Neural cell (in vitro differentiated cells): ENCODE results near the gene AMH. TPM values are rescaled to one million over a fixed set of nuclear protein-coding genes. Genes with fewer than 3 reads are reported as not detected.

Experiments
- H2AFZ ChIP-seq: fragments of 200-600, 300-800 bp; sonication (generic), shearing (Covaris generic); 2 replicates; pipeline ENCODE4 v1.6.0; 2014; ENCODE audit warnings: low read depth, mild to moderate bottlenecking, antibody characterized with exemption, low read length, moderate library complexity
- H3F3A ChIP-seq: fragments of 200-600 bp; shearing (Covaris generic); 2 replicates; pipeline ENCODE4 v1.6.1; 2016; ENCODE audit warnings: mild to moderate bottlenecking, moderate library complexity, mixed read lengths, antibody characterized with exemption, low read length; ENCODE audit not compliant: insufficient read depth, poor library complexity, severe bottlenecking
- H3K27ac ChIP-seq: fragments of 200-600, 300-800 bp; sonication (generic), shearing (Covaris generic); 2 replicates; pipeline ENCODE4 v1.5.1; 2014; ENCODE audit warnings: mild to moderate bottlenecking, low read length, moderate library complexity
- H3K27me3 ChIP-seq: fragments of 300-800, 200-600 bp; sonication (generic), shearing (Covaris generic); 2 replicates; pipeline ENCODE4 v1.6.0; 2014; ENCODE audit warnings: mild to moderate bottlenecking, low read depth, low read length, moderate library complexity; ENCODE audit not compliant: insufficient read depth
- H3K36me3 ChIP-seq: fragments of 300-800, 200-600 bp; sonication (generic), shearing (Covaris generic); 2 replicates; pipeline ENCODE4 v1.5.1; 2014; ENCODE audit warnings: mild to moderate bottlenecking, antibody characterized with exemption, low read length, moderate library complexity; ENCODE audit not compliant: insufficient read depth
- H3K4me2 ChIP-seq: fragments of 300-800, 200-600 bp; sonication (generic), shearing (Covaris generic); 2 replicates; pipeline ENCODE4 v1.6.0; 2014; ENCODE audit warnings: mild to moderate bottlenecking, low read length
- H3K4me3 ChIP-seq: fragments of 300-800, 200-600 bp; sonication (generic), shearing (Covaris generic); 2 replicates; pipeline ENCODE4 v1.5.1; 2014; ENCODE audit warnings: mild to moderate bottlenecking, low read length, moderate library complexity
- H3K79me2 ChIP-seq: fragments of 200-600 bp; shearing (Covaris generic); replicated peaks from 2 replicates; pipeline ENCODE4 v1.6.0; 2014; ENCODE audit warnings: mild to moderate bottlenecking, low read length, moderate library complexity; ENCODE audit not compliant: insufficient read depth
- H3K9ac ChIP-seq: fragments of 300-800, 200-600 bp; sonication (generic), shearing (Covaris generic); 2 replicates; pipeline ENCODE4 v1.6.1; 2016; ENCODE audit warnings: mild to moderate bottlenecking, low read length, mixed read lengths
- H3K9me2 ChIP-seq: fragments of 200-600 bp; shearing (Covaris generic); 2 replicates; pipeline ENCODE4 v1.6.1; 2016; ENCODE audit warnings: mild to moderate bottlenecking, low read length, mixed read lengths; ENCODE audit not compliant: insufficient read depth
- H3K9me3 ChIP-seq: fragments of 200-600, 300-800 bp; sonication (generic), shearing (Covaris generic); 2 replicates; pipeline ENCODE4 v1.6.1; 2016; ENCODE audit warnings: mild to moderate bottlenecking, mixed run types, low read length, moderate library complexity, mixed read lengths
- H4K20me1 ChIP-seq: fragments of 200-600 bp; shearing (Covaris generic); 2 replicates; pipeline ENCODE4 v1.6.1; 2016; ENCODE audit warnings: mild to moderate bottlenecking, mixed run types; ENCODE audit not compliant: insufficient read depth
- EP300 ChIP-seq: fragments of 450-650 bp; conservative IDR thresholded peaks from 2 replicates; pipeline ENCODE4 v1.6.1; 2014; ENCODE audit warnings: antibody characterized with exemption, mild to moderate bottlenecking, moderate library complexity; ENCODE audit not compliant: poor library complexity, severe bottlenecking
- EZH2 ChIP-seq: fragments of 200-600, 300-800 bp; shearing (Covaris generic), sonication (generic); IDR thresholded peaks from 2 replicates; pipeline ENCODE4 v1.6.1; 2014; ENCODE audit warnings: antibody characterized with exemption, low read length, borderline replicate concordance, mild to moderate bottlenecking; ENCODE audit not compliant: insufficient read depth, poor library complexity, severe bottlenecking
- MXI1 ChIP-seq: fragments of 450-650 bp; conservative IDR thresholded peaks from 2 replicates; pipeline ENCODE4 v1.6.1; 2014; ENCODE audit warnings: antibody characterized with exemption, mild to moderate bottlenecking; ENCODE audit not compliant: poor library complexity, severe bottlenecking
- POLR2AphosphoS5 ChIP-seq: IDR thresholded peaks from 2 replicates; pipeline ENCODE4 v1.6.1; 2012
- RAD21 ChIP-seq: fragments of 450-650 bp; conservative IDR thresholded peaks from 2 replicates; pipeline ENCODE4 v1.6.1; 2014; ENCODE audit warnings: antibody characterized with exemption, mild to moderate bottlenecking, moderate library complexity
- SMC3 ChIP-seq: fragments of 450-650 bp; conservative IDR thresholded peaks from 2 replicates; pipeline ENCODE4 v1.6.1; 2014; ENCODE audit warnings: antibody characterized with exemption, mild to moderate bottlenecking, moderate library complexity; ENCODE audit not compliant: poor library complexity
- TAF1 ChIP-seq: IDR thresholded peaks from 2 replicates; pipeline ENCODE4 v1.6.1; 2012; ENCODE audit warnings: low read depth
- polyA plus RNA-seq: library from polyadenylated mRNA; depleted of rRNA; stranded (reverse); fragments of >200 nt; gene quantifications from 2 replicates; pipeline ENCODE4 v1.2.3, GENCODE V29; 2014
- TF ChIP-seq, protein P1 (sequence below): fragments of 450-650 bp; IDR thresholded peaks from 2 replicates; pipeline ENCODE4 v1.5.1; 2014; ENCODE audit warnings: antibody characterized with exemption, mild to moderate bottlenecking, moderate library complexity; ENCODE audit not compliant: poor library complexity, severe bottlenecking
- TF ChIP-seq, protein P2 (sequence below): IDR thresholded peaks from 2 replicates; pipeline ENCODE4 v1.6.1; 2012; ENCODE audit warnings: borderline replicate concordance

AMH gene
- polyA plus RNA-seq, 1 donor from 2014 or later = 57.5 TPM

DNA sequence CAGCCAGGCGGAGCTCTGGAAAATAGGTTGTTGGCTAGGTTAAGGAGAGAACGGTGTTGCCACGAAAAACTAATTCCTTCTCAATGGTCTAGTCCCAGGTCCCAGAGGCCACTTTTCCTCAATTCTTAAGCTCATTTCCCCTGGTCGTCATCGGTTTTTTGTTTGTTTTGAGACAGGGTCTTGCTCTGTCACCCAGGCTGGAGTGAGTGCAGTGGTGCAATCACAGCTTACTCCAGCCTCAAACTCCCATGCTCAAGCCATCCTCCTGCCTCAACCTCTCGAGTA is 11.3 kb upstream of the AMH start:
- Histone ChIP-seq H3K4me2 (peak overlapping the region; percentile 80), H3K9me2 (no peaks in the 10 kb centered on the region), H3F3A (no peaks in the 10 kb centered on the region), H3K9ac (peak overlapping the region; percentile 92), H3K27ac (peak overlapping the region; percentile 93), H3K4me3 (peak overlapping the region; percentile 94), H3K27me3 (no peaks in the 10 kb centered on the region), H3K79me2 (peaks cover 81% of the 10 kb centered on the region), H2AFZ (no peak overlapping the region), H3K9me3 (no peaks in the 10 kb centered on the region), H4K20me1 (no peaks in the 10 kb centered on the region), H3K36me3 (no peaks in the 10 kb centered on the region)
- TF ChIP-seq, protein P1, sequence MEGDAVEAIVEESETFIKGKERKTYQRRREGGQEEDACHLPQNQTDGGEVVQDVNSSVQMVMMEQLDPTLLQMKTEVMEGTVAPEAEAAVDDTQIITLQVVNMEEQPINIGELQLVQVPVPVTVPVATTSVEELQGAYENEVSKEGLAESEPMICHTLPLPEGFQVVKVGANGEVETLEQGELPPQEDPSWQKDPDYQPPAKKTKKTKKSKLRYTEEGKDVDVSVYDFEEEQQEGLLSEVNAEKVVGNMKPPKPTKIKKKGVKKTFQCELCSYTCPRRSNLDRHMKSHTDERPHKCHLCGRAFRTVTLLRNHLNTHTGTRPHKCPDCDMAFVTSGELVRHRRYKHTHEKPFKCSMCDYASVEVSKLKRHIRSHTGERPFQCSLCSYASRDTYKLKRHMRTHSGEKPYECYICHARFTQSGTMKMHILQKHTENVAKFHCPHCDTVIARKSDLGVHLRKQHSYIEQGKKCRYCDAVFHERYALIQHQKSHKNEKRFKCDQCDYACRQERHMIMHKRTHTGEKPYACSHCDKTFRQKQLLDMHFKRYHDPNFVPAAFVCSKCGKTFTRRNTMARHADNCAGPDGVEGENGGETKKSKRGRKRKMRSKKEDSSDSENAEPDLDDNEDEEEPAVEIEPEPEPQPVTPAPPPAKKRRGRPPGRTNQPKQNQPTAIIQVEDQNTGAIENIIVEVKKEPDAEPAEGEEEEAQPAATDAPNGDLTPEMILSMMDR = no peak
- TF ChIP-seq POLR2AphosphoS5 (no peak), EP300 (no peak), MXI1 (no peak), EZH2 (no peak)
- TF ChIP-seq, protein P2, sequence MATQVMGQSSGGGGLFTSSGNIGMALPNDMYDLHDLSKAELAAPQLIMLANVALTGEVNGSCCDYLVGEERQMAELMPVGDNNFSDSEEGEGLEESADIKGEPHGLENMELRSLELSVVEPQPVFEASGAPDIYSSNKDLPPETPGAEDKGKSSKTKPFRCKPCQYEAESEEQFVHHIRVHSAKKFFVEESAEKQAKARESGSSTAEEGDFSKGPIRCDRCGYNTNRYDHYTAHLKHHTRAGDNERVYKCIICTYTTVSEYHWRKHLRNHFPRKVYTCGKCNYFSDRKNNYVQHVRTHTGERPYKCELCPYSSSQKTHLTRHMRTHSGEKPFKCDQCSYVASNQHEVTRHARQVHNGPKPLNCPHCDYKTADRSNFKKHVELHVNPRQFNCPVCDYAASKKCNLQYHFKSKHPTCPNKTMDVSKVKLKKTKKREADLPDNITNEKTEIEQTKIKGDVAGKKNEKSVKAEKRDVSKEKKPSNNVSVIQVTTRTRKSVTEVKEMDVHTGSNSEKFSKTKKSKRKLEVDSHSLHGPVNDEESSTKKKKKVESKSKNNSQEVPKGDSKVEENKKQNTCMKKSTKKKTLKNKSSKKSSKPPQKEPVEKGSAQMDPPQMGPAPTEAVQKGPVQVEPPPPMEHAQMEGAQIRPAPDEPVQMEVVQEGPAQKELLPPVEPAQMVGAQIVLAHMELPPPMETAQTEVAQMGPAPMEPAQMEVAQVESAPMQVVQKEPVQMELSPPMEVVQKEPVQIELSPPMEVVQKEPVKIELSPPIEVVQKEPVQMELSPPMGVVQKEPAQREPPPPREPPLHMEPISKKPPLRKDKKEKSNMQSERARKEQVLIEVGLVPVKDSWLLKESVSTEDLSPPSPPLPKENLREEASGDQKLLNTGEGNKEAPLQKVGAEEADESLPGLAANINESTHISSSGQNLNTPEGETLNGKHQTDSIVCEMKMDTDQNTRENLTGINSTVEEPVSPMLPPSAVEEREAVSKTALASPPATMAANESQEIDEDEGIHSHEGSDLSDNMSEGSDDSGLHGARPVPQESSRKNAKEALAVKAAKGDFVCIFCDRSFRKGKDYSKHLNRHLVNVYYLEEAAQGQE = no peak

DNA sequence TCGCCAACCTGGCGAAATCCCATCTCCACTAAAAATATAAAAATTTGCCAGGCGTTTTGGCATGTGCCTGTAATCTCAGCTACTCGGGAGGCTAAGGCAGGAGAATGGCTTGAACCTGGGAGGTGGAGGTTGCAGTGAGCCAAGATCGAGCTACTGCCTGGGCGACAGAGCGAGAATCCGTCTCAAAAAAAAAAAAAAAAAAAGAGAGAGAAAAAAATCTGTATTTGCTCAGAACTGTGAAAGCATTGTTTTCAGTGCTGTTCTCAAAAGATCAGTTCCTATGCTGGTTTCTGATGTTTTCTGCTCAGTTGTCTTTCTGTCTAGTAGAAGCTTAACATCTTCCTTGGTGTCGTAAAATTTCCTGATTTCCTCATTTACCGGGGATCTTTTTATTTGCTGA is 9.9 kb upstream of the AMH start:
- TF ChIP-seq EP300 = no peak
- no peak for TF ChIP-seq POLR2AphosphoS5
- no peak for TF ChIP-seq TAF1
- TF ChIP-seq, protein P2 = no peak
- TF ChIP-seq EZH2 = no peak
- TF ChIP-seq, protein P1 = no peak
- TF ChIP-seq SMC3 = no peak
- TF ChIP-seq RAD21 = no peak
- TF ChIP-seq MXI1 = no peak
- no peaks in the 10 kb centered on the region for H4K20me1 ChIP-seq
- H3K9ac ChIP-seq = peak overlapping the region; percentile 73
- no peaks in the 10 kb centered on the region for H3F3A ChIP-seq
- peak overlapping the region; percentile 94 for H3K4me3 ChIP-seq
- H3K9me2 ChIP-seq = no peaks in the 10 kb centered on the region
- H3K9me3 ChIP-seq = no peaks in the 10 kb centered on the region
- no peak overlapping the region for H2AFZ ChIP-seq
- H3K36me3 ChIP-seq = no peaks in the 10 kb centered on the region
- peaks cover 79% of the 10 kb centered on the region for H3K79me2 ChIP-seq
- H3K27me3 ChIP-seq = no peaks in the 10 kb centered on the region
- H3K4me2 ChIP-seq = peak overlapping the region; percentile 92
- peak overlapping the region; percentile 68 for H3K27ac ChIP-seq
